KMS-11 (cell line): Measurements from ENCODE around the gene PRPSAP1.

Experiments
- H2AFZ ChIP-seq: fragments of 200-600 bp; sonication (generic); 2 replicates; pipeline ENCODE4 v1.6.1; 2016; ENCODE audit warnings: antibody characterized with exemption, mixed run types, low read depth
- H3K27ac ChIP-seq: fragments of 200-600 bp; sonication (generic); 2 replicates; pipeline ENCODE4 v1.6.1; 2016; ENCODE audit warnings: mild to moderate bottlenecking, mixed run types
- H3K27me3 ChIP-seq: fragments of 200-600 bp; sonication (generic); 2 replicates; pipeline ENCODE4 v1.6.1; 2017; ENCODE audit warnings: mild to moderate bottlenecking, low read depth, mixed run types, moderate library complexity; ENCODE audit not compliant: insufficient read depth
- H3K36me3 ChIP-seq: fragments of 200-600 bp; sonication (generic); 2 replicates; pipeline ENCODE4 v1.6.1; 2017; ENCODE audit warnings: mild to moderate bottlenecking, mixed run types; ENCODE audit not compliant: insufficient read depth
- H3K4me1 ChIP-seq: fragments of 200-600 bp; sonication (generic); 2 replicates; pipeline ENCODE4 v1.6.1; 2016; ENCODE audit warnings: mild to moderate bottlenecking, low read depth, mixed run types; ENCODE audit not compliant: poor library complexity, severe bottlenecking
- H3K4me2 ChIP-seq: fragments of 200-600 bp; sonication (generic); 2 replicates; pipeline ENCODE4 v1.7.0; 2016; ENCODE audit warnings: mild to moderate bottlenecking, mixed run types
- H3K4me3 ChIP-seq: fragments of 200-600 bp; sonication (generic); IDR thresholded peaks from 2 replicates; pipeline ENCODE4 v1.6.1; 2017; ENCODE audit warnings: low read depth, low read length, mixed read lengths; ENCODE audit not compliant: insufficient read depth
- H3K79me2 ChIP-seq: fragments of 200-600 bp; sonication (generic); 2 replicates; pipeline ENCODE4 v1.6.1; 2016; ENCODE audit warnings: low read depth, mixed run types; ENCODE audit not compliant: insufficient read depth
- H3K9ac ChIP-seq: fragments of 200-600 bp; sonication (generic); 2 replicates; pipeline ENCODE4 v1.6.1; 2016; ENCODE audit warnings: mild to moderate bottlenecking, mixed run types
- H4K20me1 ChIP-seq: fragments of 200-600 bp; sonication (generic); 2 replicates; pipeline ENCODE4 v1.6.1; 2016; ENCODE audit warnings: mild to moderate bottlenecking, mixed run types; ENCODE audit not compliant: insufficient read depth
- CTCF ChIP-seq: fragments of 200-600 bp; sonication (generic); conservative IDR thresholded peaks from 2 replicates; pipeline ENCODE4 v1.6.1; 2017; ENCODE audit warnings: low read depth, mild to moderate bottlenecking, antibody characterized with exemption, low read length, moderate library complexity, mixed read lengths

PRPSAP1 gene

DNA sequence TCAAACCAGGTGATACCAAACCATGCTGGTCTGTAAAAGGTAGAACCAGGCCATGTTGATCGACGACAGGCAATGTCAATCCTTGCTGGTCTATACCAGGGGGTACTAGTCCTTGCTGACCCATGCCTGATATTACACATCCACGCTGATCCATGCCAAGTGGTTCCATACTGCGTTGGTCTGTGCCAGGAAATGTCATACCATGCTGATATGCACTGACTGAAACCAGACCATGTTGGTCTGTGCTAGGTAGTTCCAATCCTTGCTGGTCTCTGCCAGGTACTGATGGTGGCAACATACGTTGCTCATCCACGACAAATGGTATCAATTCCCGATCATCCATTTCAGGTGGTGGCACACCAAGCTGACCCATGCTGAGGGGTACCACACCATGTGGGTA lies 60.6 kb downstream of the PRPSAP1 start:
- Histone ChIP-seq H4K20me1 (no peaks in the 10 kb centered on the region), H3K4me1 (no peaks in the 10 kb centered on the region), H3K4me3 (no peak overlapping the region), H3K27me3 (no peaks in the 10 kb centered on the region), H2AFZ (no peak overlapping the region), H3K79me2 (no peaks in the 10 kb centered on the region), H3K4me2 (no peak overlapping the region), H3K27ac (no peak overlapping the region), H3K36me3 (no peaks in the 10 kb centered on the region), H3K9ac (no peak overlapping the region)
- no peak for TF ChIP-seq CTCF

GRCh38 chr17:76292567-76292966 lies 61.1 kb downstream of the PRPSAP1 start:
- Histone ChIP-seq H3K27ac (no peak overlapping the region), H3K4me2 (no peak overlapping the region), H3K36me3 (no peaks in the 10 kb centered on the region), H3K4me3 (no peak overlapping the region), H3K9ac (no peak overlapping the region), H3K27me3 (no peaks in the 10 kb centered on the region), H3K79me2 (no peaks in the 10 kb centered on the region), H3K4me1 (no peaks in the 10 kb centered on the region), H4K20me1 (no peaks in the 10 kb centered on the region), H2AFZ (no peak overlapping the region)
- TF ChIP-seq CTCF: no peak

DNA sequence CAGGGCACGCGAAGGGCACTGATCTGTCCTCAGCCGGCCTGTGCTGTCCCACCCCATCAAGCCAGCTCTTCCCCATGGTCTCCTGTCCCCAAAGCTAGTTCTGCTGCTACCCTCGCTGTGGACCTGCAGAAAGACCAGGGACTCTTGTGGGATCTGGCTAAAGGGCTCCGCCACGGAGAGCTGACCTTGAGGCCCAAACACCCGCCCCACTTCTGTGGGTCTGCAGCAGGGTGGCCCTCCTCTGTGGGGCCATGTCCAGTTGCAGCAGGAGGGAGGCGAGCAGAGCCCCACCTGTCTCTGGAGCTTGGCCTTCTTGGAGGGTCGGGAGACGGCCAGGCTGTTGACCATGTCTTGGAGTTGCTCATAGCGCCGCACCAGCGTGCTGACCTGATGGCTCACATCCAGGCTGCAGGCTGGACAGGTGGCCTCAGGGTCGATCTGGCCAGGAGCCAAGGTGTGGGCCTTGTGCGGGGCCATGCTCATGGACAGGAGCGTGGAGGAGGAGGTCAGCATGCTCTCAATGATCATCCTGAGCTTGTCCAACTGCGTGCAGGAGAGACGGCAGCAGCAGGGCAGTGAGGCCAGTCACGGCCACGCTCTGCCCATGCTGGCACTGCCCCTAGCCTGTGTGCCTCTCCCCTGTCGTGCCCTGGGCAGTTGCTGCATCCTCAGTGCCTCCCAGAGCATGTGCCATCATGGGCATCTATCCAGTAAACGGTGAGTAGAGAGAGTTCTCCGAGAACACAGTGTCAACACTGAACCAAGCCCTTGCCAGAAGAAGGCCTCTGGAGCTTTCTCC lies 71.9 kb downstream of the PRPSAP1 start:
- Histone ChIP-seq H3K79me2 (no peaks in the 10 kb centered on the region), H3K36me3 (no peaks in the 10 kb centered on the region), H3K4me1 (peaks cover 4% of the 10 kb centered on the region), H3K4me3 (no peak overlapping the region), H2AFZ (no peak overlapping the region), H3K9ac (no peak overlapping the region), H3K4me2 (no peak overlapping the region), H4K20me1 (no peaks in the 10 kb centered on the region), H3K27ac (no peak overlapping the region), H3K27me3 (no peaks in the 10 kb centered on the region)
- no peak for TF ChIP-seq CTCF

DNA sequence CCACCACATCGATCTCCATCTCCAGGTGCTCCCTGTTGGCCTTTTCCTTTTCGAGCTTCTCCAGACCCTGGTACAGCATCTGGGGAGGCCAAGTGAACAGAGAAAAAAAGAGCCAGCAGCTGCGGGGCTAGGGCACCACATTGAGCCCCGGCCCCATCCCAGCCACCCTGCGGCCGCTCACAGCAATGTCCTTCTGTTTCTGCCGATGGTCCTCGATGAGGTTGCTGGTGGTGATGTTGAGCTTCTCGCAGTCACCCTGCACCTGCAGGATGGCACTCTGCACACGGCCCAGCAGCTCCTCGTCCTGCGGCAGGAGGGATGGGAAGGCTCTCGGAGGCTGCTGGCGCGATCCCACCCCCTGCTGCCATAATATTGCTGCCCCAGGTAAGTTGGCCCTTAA lies 73.1 kb downstream of the PRPSAP1 start:
- Histone ChIP-seq H4K20me1 (no peaks in the 10 kb centered on the region), H3K4me2 (no peak overlapping the region), H3K4me3 (no peak overlapping the region), H3K79me2 (no peaks in the 10 kb centered on the region), H2AFZ (no peak overlapping the region), H3K4me1 (peaks cover 4% of the 10 kb centered on the region), H3K27ac (no peak overlapping the region), H3K36me3 (no peaks in the 10 kb centered on the region), H3K9ac (no peak overlapping the region), H3K27me3 (no peaks in the 10 kb centered on the region)
- TF ChIP-seq CTCF: no peak
